Activated CD4-positive, alpha-beta T cell treated with anti-CD3 and anti-CD28 coated beads for 48 hours (primary cell): ENCODE results near the gene SLC5A11.

ENCODE experiments used
- DNase-seq: peaks from one replicate; pipeline ENCODE4 v3.0.0-alpha.2; 2020

SLC5A11 gene

DNA sequence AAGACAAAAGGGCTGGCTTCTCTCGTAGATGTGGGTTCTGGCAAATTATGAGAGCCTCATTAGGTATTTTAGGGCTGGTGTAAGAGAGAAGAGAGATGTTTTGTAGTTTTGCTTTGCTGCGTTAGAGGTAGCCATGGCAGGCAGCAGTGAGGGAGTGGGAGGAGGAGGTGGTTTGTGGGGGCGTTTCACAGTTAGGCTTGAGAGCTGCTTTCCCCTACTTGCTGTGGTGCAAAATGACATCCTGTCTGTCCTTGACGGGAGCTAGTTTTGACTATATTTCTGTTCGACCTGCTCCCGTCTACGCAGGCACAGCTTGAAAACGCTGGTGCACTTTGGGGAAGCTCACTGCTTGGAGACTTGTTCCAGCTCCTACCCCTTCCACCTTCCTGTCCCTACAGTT lies 75.5 kb downstream of the SLC5A11 start:
- DNase-seq = no peak

DNA sequence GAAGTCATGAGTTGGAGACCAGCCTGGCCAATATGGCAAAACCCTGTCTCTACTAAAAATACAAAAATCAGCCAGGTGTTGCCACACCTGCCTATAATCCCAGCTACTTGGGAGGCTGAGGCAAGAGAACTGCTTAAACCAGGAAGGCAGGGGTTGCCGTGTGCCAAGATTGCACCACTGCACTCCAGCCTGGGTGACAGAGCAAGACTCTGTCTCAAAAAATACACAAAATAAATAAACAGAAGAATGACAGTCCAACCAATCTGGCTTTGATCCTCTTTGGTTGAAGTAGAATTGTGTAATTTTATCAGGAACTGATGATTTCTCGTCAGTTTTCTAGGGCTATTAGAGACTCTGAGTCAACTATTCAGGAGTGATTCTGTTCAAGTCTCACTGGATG lies 79.4 kb downstream of the SLC5A11 start:
- no peak for DNase-seq

DNA sequence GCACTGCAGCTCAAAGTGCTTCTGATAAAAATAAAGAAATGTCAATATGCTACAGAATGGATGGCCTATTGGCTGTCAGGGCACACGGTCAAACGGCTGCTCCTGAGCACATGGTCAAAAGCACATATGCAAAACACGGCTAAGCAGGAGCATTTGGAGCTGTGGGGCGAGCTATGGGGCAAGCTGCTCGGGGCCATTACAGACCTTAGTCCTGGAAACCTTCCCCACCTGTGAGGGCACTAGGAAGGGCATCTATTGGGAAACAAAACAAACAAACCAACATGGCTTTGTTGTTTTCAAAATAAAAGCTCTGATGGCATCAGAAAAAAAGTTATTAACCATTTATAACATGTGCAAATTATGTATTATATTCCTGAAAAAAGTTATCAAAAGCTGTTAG lies 83.6 kb downstream of the SLC5A11 start:
- no peak for DNase-seq

DNA sequence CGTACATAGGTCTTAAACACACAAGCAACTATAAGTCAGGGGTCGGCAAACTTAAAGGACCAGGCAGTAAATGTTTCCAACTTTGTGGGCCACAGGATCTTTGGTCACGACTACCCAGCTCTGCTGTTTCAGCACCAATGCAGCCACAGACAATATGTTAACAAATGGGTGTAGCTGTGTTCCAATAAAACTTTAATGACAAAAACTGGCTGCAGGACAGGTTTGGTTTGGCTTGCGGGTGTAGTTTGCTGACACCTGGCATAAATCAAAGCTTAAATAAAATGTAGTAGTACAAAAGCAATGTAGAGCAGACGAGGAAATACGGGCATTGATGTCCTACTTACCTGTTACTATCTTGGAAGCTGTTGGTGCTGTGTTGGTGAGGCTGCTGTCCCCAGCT lies 84.7 kb downstream of the SLC5A11 start:
- DNase-seq = no peak

DNA sequence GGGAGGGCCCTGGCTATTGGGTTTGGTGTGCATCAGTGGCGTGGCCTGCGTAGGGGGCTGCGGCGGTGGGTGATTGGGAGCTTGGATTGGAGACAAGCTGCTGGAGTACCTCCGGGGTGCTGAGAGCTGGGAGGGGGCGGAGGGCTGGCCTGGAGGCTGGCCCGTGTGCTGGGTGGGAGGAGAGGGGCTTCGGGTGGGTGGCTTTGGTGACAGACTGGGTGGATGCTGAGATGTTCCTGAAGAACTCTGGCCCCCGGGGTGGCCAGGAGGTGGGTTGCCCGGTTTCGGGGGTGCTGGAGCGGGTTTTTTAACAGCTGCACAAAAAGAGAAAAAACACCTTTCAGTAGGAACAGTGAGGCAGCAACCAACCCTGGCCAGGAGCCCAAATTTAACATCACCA lies 85.3 kb downstream of the SLC5A11 start:
- DNase-seq = no peak

DNA sequence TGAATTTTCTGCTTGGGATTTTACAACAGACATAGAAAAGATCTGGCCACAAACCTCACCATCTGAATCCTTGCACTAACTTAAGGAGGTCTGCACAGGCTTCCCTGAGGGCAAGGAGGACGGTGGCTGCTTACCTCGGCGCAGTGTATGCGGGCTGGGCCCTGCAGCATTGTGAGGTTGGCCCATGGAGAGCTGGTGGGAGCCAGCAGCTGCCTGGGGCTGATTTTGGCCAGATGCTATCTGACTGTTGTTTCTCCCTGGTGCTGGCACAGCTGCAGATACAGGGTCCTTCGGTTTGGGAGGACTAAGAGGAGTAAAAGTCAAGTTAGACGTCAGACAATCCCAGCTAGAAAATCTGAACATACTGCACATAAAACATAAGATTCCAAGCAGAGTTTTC lies 89.6 kb downstream of the SLC5A11 start:
- DNase-seq = no peak

DNA sequence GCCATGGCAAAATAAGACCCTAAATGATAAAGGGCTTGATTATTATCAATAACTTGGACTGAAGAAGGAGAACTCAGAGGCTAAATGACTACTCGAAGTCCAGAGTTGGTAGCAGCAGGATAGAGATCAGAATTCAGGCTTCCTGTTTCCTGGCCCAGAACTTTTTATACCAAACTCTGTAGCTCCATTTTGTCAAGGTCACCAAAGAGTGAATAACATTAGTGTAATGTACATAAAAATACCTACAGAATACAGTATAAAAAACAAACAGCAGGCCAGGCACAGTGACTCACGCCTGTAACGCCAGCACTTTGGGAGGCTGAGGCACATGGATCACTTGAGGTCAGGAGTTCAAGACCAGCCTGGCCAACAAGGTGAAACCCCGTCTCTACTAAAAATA lies 90.4 kb downstream of the SLC5A11 start:
- DNase-seq = no peak

DNA sequence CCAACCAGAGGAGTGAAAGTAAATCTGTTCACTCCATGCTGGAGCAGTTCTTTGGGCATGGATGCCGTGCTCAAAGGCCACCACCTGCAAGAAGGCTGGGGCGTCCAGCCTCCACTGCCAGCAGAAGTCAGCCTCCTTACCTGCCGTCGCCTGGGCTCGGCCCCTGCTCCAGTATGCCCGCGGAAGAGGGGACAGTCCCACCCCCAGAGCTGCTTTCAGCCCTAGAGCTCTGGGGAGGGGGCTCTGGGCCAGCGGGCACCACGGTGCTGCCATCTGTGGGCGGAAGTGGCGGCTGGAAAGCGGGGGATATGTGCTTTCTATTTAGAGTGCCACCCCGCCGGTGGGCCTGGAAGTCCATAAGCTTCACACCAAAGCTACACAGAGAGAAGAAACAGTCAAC lies 93.5 kb downstream of the SLC5A11 start:
- DNase-seq = no peak

DNA sequence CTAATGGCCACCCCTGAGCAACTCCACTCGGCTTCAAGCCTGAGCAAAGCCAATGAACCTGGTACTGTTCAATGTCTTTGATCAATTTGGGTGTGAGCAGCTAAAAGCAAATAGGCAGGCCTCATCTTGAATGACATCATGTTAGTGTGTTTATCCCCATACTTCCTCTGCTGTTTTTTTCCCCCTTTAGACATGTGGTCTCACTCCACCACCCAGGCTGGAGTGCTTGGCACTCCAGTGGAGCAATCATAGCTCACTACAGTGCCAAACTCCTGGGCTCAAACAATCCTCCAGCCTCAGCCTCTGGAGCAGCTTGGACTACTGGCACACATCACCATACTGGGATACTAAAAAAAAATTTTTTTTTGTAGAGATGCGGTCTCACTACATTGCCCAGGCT lies 94.0 kb downstream of the SLC5A11 start:
- DNase-seq = no peak

DNA sequence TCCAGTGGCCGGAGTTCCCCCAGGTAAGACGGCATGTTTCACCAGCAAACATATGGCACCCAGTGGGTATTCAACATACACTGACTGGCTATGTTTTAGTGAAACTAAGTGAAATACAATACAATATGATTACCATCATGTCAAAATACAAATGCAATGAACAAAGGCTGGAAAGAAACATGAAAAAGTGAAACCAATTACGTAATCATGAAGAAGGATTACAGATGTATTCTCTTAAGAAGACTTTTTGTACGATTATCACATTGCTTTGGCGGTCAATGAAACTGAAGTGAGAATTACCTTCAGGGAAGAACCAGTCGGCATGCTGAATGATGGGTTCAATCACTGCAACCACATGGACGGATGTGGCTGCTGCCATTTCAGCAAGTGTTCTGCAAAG lies 97.7 kb downstream of the SLC5A11 start:
- no peak for DNase-seq

DNA sequence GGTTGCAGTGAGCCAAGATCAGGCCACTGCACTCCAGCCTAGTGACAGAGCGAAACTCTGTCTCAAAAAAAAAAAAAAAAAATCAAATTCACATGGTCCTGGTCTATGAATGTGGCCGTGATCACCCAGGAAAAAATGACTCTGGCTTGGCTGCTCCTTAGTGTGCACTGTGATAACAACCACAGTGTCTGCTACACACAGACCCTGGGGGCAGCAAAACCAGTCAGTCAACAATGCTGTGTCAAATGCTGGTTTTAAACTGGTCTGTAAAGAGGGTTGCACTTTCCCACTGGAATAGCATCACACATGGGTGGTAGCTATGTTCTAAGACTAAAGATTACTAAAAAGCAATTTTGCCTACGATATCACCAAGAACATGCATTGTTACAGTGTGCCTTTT lies 98.4 kb downstream of the SLC5A11 start:
- DNase-seq = no peak

DNA sequence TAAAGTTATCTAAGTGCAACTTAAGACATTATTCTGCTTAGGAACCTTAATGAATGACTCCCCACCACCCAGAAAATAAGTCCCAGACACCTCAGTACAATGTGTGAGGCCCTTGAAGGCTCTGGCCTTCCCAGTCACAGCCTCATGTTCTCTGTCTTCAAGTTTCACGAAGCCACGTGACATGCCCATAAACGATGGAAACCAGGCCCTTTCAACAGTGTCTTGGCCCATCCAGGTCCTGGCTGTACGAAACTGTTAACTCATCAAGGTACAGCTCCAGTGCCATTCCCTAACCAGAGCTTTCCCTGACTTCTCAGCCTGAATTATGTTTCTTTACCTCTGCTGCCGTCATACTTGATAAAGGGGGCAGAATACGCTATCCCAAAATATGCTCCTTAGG lies 100.4 kb downstream of the SLC5A11 start:
- DNase-seq = no peak

DNA sequence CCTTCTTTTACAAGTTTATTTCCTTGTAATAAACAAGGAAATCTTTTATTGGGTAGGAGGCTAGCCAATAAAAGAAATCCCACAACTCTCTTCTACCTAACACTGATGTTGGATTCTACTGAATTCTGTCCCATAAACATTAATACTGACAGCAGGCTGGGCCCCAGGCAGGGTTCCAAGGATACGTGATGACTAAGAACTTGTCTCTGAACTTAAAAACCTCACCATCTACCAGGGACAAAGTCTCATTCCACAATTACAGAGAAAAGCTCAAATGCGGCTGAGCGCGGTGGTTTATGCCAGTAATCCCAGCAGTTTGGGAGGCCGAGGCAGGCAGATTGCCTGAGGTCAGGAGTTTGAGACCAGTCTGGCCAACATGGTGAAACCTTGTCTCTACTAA lies 104.5 kb downstream of the SLC5A11 start:
- DNase-seq = no peak

DNA sequence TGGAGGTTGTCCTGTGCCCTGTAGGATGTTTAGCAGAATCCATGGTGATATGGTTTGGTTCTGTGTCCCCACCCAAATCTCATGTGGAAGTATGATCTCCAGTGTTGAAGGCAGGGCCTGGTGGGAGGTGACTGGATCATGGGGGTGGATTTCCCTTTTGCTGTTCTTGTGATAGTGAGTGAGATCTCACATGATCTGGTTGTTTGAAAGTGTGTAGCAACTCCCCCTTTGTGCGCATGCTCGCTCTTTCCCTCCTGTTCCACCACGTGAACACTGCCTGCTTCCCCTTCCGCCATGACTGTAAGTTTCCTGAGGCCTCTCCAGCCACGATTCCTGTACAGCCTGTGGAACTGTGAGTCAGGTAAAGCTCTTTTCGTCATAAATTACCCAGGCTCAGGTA lies 107.5 kb downstream of the SLC5A11 start:
- no peak for DNase-seq

DNA sequence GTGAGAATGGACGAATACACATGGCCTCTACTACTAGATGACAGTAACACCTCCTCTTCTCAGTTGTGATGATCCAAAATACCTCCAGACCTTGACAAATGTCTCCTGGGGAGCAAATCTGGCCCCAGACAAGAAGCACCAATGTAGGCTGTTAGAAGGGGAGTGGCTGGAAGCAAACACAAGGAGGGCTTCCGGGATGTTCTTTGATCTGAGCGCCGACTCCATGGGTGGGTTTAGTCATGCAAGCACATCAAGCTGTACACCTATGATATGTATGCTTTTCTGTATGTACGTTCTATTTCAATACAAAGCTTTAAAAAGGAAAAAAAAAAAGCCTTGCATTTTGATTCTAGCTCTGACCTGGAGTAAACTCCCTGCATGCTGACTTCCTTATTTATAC lies 108.0 kb downstream of the SLC5A11 start:
- DNase-seq = no peak

DNA sequence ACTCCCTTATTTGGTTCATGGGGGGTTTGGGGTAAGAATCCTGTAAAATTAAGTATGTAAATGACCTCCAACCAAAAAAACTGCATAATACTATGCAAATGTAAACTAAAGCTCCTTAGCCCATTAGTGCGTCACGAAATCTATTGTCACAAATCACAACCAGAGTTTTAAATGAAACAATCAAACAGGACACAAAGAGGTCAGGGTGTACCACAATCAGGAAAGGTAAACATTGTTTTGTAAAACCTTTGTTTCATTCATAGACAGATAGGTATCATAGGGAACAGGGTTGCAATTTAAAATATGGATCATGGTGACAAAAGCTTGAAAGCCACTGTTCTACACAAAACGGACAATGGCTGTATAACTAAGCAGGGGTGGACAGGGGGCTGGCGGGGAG lies 108.4 kb downstream of the SLC5A11 start:
- DNase-seq = no peak

DNA sequence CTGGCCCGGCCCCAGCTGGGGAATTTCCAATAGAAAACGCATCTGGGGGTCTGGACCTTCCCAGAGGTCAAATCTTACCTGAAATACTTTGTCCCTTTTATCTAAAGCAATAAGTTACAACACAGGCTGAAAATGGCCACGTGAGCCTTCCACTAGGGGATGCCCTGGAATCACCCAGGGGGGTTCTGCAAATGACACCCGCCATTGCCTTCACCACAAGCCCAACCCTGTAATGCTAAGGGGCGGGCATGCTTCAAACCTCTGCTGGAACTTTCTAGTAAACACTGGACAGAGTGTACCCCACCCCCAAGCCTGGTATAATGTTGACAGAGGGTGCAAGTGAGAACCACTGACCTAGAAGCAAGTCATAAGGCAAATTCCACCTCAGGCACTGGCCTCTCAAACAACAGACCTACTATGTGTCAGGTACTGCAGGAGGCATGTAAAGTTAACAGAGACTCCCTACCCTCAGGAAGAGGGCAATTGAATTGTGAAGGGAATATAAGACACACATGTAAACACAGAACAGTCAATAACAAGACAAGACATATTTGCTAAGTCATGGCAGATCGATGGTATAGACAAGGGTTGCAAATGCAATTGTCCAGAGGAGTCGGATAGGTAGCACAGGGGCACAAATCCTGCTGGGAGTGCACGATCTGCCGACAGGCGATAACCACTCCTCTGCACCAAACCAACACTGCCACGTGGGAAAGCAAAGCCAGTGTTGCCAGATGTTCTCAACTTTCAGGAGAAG lies 110.4 kb downstream of the SLC5A11 start:
- no peak for DNase-seq

DNA sequence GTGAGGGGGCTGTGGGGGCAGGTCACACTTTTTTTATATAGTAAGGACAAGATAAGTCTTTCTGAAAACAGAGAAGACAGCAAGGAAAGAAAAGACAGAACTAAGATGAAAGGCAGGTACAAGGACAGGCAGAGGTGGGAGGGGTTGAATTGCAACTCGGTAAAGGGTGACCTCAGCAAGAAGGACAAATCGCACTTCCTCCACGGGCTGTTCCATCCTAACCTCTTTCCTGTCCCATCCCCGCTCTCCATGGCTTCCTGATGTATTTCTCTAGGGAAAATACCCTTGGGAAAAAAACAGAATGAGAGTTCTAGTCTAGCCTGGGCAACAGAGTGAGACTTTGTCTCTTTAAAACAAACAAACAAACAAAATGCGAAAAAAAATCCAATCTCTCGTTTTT lies 112.1 kb downstream of the SLC5A11 start:
- no peak for DNase-seq
